D721Med (cell line): ENCODE data around the gene NEDD4L.
A peak's percentile ranks its signal among the peaks of the same experiment; 100 is the strongest.
"Not testable (repeated sequence)": the region's sequence is repeated elsewhere in the genome, so short reads cannot be mapped to it uniquely, and the experiment has no call there.

ENCODE experiments used
- DNase-seq: peaks from one replicate; pipeline ENCODE4 v3.0.0; 2011; ENCODE audit warnings: low spot score; ENCODE audit not compliant: insufficient read length
- FAIRE-seq: peaks from 2 replicates; lab custom pipeline; 2011; peaks lifted over from hg19 to GRCh38; lab: Jason Lieb, UNC
- TF ChIP-seq, protein P1 (sequence below): IDR thresholded peaks from 2 replicates; pipeline ENCODE4 v1.5.1; 2012; ENCODE audit warnings: mild to moderate bottlenecking, control low read depth; ENCODE audit not compliant: insufficient read depth; ENCODE audit errors: missing control alignments

NEDD4L gene

DNA sequence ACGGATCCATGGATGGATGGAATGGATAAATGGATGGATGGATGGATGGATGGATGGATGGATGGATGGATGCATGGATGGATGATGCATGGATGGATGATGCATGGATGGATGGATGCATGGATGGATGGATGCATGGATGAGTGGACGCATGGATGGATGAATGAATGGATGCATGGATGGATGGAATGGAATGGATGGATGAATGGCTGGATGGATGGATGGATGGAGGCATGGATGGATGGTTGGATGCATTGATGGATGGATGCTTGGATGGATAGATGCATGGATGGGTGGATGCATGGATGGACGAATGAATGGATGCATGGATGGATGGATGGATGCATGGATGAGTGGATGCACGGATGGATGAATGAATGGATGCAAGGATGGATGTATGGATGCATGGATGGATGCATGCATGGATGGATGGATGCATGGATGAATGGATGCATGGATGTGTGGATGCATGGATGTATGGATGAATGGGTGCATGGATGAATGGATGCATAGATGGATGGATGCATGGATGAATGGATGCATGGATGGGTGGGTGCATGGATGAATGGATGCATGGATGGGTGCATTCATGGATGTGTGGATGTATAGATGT lies 375.7 kb downstream of the NEDD4L start:
- peak; percentile 89 for FAIRE-seq

DNA sequence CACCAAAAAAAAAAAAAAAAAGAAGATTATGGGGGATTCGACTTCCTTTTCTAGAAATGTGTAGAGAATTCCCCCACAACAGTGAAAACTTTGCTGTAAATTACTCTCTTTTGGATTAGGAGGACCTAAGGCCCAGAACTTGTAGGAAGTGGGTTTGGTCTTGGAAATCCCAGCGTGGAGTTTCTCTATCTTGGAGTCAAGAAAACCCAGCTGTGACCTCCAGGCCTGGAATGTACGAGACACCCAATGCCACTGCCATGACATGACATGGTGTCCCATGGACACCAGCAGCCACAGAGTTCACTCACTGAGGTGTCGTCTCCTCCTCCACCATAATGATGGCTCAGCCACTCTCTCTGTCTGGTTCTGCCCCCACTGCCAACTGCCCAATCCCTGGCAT lies 382.6 kb downstream of the NEDD4L start:
- FAIRE-seq (no peak), DNase-seq (no peak)
- TF ChIP-seq, protein P1, sequence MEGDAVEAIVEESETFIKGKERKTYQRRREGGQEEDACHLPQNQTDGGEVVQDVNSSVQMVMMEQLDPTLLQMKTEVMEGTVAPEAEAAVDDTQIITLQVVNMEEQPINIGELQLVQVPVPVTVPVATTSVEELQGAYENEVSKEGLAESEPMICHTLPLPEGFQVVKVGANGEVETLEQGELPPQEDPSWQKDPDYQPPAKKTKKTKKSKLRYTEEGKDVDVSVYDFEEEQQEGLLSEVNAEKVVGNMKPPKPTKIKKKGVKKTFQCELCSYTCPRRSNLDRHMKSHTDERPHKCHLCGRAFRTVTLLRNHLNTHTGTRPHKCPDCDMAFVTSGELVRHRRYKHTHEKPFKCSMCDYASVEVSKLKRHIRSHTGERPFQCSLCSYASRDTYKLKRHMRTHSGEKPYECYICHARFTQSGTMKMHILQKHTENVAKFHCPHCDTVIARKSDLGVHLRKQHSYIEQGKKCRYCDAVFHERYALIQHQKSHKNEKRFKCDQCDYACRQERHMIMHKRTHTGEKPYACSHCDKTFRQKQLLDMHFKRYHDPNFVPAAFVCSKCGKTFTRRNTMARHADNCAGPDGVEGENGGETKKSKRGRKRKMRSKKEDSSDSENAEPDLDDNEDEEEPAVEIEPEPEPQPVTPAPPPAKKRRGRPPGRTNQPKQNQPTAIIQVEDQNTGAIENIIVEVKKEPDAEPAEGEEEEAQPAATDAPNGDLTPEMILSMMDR: no peak

More for the DNA sequence above, 375.7 kb downstream of the NEDD4L start:
- TF ChIP-seq, protein P1: no peak
- no peak for DNase-seq

DNA sequence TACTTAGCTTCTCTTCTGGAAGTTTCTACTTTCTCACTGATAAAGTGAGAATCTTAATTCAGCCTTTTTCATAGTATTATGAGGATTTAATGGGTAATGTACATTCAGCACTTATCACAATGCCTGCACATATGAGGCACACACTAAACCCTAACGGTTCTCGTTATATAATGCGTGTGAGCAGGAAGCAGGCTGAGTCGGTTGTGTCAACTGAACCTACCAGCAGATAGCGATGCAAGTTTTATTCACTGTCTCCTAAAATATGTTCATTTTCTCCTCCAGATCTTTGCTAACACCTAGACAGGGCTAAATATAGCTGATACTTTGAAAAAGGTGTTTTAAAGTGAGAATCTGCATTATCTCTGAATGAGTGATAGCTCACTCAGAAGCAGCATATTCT lies 383.3 kb downstream of the NEDD4L start:
- TF ChIP-seq, protein P1: no peak
- FAIRE-seq (no peak), DNase-seq (no peak)

DNA sequence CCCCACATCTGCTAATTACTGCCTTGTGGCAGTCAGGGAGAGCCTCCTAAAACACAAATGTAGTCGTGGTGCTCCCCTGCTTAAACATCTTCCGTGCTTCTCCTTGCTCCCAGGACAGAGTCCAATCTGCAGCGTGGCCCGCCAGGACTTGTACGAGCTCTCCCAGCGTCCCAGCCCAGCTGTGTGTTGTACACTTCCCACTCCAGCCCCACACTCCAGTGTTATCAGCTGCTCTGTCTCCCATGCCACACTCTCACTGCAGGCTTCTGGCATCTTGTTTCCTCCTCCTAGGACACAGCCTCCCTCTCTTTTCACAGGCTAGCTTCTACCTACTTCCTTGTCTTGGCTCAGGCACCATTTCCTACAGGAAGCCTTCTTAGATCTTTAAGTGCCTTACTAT lies 385.4 kb downstream of the NEDD4L start:
- no peak for FAIRE-seq
- TF ChIP-seq, protein P1: no peak
- no peak for DNase-seq

DNA sequence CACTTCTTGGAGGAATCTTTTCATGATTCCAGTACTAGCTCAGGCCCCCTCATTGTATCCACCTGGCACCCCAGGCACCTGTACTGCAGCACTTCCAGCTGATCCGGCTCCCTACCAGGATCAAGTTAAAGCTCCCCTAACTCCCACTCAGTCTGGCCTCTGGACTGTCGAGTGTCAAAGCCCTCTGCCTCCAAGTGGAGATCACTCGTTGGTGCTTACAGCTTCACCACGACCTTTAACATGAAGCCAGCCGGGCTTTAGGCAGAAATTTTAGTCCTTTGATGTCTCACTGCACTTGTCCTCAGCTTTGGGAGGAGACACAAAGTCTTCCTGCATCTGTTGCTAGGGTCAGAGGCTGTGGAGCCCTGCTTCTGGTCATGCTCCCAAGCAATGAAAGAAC lies 387.2 kb downstream of the NEDD4L start:
- no peak for DNase-seq

DNA sequence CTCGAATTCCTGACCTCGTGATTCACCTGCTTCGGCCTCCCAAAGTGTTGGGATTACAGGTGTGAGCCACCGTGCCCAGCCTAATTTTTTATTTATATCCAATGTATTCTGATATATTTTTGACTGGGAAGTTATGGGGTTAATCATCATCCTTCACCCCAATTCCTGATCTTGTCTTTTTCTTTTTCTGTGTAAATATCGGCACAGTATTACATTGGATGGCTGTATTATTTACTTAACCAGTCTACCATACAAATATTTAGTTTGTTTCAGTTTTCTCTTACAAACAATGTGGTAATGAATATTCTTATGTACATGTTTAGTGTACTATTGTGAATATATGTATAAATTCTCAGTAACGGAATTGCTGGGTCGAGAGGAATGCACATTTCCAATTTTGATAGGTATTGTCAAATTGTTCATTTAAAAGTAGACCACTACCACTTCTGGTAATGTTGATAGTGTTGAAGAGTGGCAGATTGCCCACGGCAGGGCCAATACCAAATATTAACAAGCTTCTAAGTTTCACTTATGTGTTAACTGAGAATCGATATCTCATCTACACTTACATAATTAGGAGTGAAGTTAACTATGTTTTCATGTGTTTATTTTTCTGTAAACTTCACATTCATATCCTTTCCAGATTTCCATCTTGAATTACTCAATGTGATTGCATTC lies 388.2 kb downstream of the NEDD4L start:
- TF ChIP-seq, protein P1: no peak
- FAIRE-seq: peak; percentile 95
- no peak for DNase-seq

More for the DNA sequence above, 387.2 kb downstream of the NEDD4L start:
- no peak for FAIRE-seq
- TF ChIP-seq, protein P1: no peak

DNA sequence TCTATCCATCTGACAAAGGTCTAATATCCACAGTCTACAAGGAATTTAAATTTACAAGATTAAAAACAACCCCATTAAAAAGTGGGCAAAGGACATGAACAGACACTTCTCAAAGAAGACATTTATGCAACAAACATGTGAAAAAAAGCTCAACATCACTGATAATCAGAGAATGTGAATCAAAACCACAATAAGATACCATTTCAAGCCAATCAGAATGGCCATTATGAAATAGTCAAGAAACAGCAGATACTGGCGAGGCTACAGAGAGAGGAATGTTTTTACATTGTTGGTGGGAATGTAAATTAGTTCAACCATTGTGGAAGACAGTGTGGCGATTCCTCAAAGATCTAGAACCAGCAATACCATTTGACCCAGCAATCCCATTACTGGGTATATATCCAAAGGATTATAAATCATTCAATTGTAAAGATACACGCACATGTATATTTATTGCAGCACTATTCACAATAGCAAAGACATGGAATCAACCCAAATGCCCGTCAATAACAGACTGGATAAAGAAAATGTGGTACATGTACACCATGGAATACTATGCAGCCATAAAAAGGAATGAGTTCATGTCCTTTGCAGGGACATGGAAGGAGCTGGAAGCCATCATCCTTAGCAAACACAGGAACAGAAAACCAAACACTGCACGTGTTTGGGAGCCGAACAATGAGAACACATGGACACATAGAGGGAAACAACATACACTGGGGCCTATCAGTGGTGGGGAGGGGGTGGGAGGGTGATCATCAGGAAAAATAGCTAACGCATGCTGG lies 391.4 kb downstream of the NEDD4L start:
- not testable (repeated sequence) for DNase-seq
- peak; percentile 86 for FAIRE-seq
